GM18907 (cell line): ENCODE data around the gene AQP12B.
"Not testable (repeated sequence)": the region's sequence is repeated elsewhere in the genome, so short reads cannot be mapped to it uniquely, and the experiment has no call there.

Experiments used
- ATAC-seq: cut with Tn5 transposase; IDR thresholded peaks from one replicate; pipeline ENCODE4 v1.9.1; 2021; ENCODE audit warnings: mild to moderate bottlenecking, moderate library complexity; ENCODE audit not compliant: unreplicated experiment

AQP12B gene

GRCh38 chr2:240685771-240686371 lies 3.2 kb upstream of the AQP12B start:
- ATAC-seq = no peak

GRCh38 chr2:240683980-240684728 lies 1.5 kb upstream of the AQP12B start:
- not testable (repeated sequence) for ATAC-seq

- not testable (repeated sequence) for ATAC-seq
Observed at GRCh38 chr2:240683329-240683979, 769 bp upstream of the AQP12B start.

GRCh38 chr2:240680185-240680584 lies 2.5 kb downstream of the AQP12B start:
- not testable (repeated sequence) for ATAC-seq

- ATAC-seq = not testable (repeated sequence)
Observed at GRCh38 chr2:240678909-240679308, 3.8 kb downstream of the AQP12B start.

GRCh38 chr2:240678043-240678442 lies 4.6 kb downstream of the AQP12B start:
- ATAC-seq = not testable (repeated sequence)

GRCh38 chr2:240675345-240675744 lies 7.3 kb downstream of the AQP12B start:
- not testable (repeated sequence) for ATAC-seq

GRCh38 chr2:240674461-240675184 lies 8.1 kb downstream of the AQP12B start:
- not testable (repeated sequence) for ATAC-seq

- ATAC-seq = no peak
Observed at GRCh38 chr2:240672701-240673190, 9.9 kb downstream of the AQP12B start.

- ATAC-seq = no peak
Observed at GRCh38 chr2:240672076-240672700, 10.5 kb downstream of the AQP12B start.

- no peak for ATAC-seq
Observed at GRCh38 chr2:240670950-240671349, 11.7 kb downstream of the AQP12B start.

- ATAC-seq = no peak
Observed at GRCh38 chr2:240670402-240670801, 12.3 kb downstream of the AQP12B start.

- ATAC-seq = no peak
Observed at GRCh38 chr2:240664622-240665021, 18.1 kb downstream of the AQP12B start.

- ATAC-seq = no peak
Observed at GRCh38 chr2:240663546-240664190, 19.0 kb downstream of the AQP12B start.

- no peak for ATAC-seq
Observed at GRCh38 chr2:240662681-240663080, 20.0 kb downstream of the AQP12B start.

GRCh38 chr2:240659883-240660282 lies 22.8 kb downstream of the AQP12B start:
- ATAC-seq = not testable (repeated sequence)

GRCh38 chr2:240655931-240656886 lies 26.5 kb downstream of the AQP12B start:
- no peak for ATAC-seq

- no peak for ATAC-seq
Observed at GRCh38 chr2:240651185-240651584, 31.5 kb downstream of the AQP12B start.
